GM20000 (cell line): ENCODE data around the gene PRKN.

Experiments used
- DNase-seq: peaks from one replicate; pipeline ENCODE4 v3.0.0; 2012; ENCODE audit warnings: low spot score
- CTCF ChIP-seq: IDR thresholded peaks from 2 replicates; pipeline ENCODE4 v1.5.1; 2012; ENCODE audit warnings: mild to moderate bottlenecking, control low read depth; ENCODE audit errors: extremely low read depth, missing control alignments

Gene PRKN

GRCh38 chr6:162056745-162057144, 670.8 kb downstream of the PRKN start:
- no peak for DNase-seq
- no peak for TF ChIP-seq CTCF

GRCh38 chr6:162056061-162056460, 671.5 kb downstream of the PRKN start:
- TF ChIP-seq CTCF, result no peak
- no peak for DNase-seq

- TF ChIP-seq CTCF, result no peak
- DNase-seq, result no peak
Observed at GRCh38 chr6:162055365-162055764, 672.2 kb downstream of the PRKN start.

- no peak for TF ChIP-seq CTCF
- no peak for DNase-seq
Observed at GRCh38 chr6:162053084-162053483, 674.5 kb downstream of the PRKN start.

- no peak for TF ChIP-seq CTCF
- no peak for DNase-seq
Observed at GRCh38 chr6:162050579-162050978, 677.0 kb downstream of the PRKN start.

- DNase-seq, result no peak
- no peak for TF ChIP-seq CTCF
Observed at GRCh38 chr6:162046324-162046723, 681.2 kb downstream of the PRKN start.

GRCh38 chr6:162032620-162033019, 694.9 kb downstream of the PRKN start:
- DNase-seq, result no peak

More at GRCh38 chr6:162032620-162033019, 694.9 kb downstream of the PRKN start:
- no peak for TF ChIP-seq CTCF
